Limb (tissue), 2 donors: ENCODE results near the gene HHIP.
A peak's percentile ranks its signal among the peaks of the same experiment; 100 is the strongest.

Experiments
- DNase-seq, 2 donors: peaks; one replicate each; pipeline ENCODE4 v3.0.0-alpha.2; 2016; ENCODE audit errors: extremely low spot score in 2 of 2

The HHIP gene, protein sequence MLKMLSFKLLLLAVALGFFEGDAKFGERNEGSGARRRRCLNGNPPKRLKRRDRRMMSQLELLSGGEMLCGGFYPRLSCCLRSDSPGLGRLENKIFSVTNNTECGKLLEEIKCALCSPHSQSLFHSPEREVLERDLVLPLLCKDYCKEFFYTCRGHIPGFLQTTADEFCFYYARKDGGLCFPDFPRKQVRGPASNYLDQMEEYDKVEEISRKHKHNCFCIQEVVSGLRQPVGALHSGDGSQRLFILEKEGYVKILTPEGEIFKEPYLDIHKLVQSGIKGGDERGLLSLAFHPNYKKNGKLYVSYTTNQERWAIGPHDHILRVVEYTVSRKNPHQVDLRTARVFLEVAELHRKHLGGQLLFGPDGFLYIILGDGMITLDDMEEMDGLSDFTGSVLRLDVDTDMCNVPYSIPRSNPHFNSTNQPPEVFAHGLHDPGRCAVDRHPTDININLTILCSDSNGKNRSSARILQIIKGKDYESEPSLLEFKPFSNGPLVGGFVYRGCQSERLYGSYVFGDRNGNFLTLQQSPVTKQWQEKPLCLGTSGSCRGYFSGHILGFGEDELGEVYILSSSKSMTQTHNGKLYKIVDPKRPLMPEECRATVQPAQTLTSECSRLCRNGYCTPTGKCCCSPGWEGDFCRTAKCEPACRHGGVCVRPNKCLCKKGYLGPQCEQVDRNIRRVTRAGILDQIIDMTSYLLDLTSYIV

DNA sequence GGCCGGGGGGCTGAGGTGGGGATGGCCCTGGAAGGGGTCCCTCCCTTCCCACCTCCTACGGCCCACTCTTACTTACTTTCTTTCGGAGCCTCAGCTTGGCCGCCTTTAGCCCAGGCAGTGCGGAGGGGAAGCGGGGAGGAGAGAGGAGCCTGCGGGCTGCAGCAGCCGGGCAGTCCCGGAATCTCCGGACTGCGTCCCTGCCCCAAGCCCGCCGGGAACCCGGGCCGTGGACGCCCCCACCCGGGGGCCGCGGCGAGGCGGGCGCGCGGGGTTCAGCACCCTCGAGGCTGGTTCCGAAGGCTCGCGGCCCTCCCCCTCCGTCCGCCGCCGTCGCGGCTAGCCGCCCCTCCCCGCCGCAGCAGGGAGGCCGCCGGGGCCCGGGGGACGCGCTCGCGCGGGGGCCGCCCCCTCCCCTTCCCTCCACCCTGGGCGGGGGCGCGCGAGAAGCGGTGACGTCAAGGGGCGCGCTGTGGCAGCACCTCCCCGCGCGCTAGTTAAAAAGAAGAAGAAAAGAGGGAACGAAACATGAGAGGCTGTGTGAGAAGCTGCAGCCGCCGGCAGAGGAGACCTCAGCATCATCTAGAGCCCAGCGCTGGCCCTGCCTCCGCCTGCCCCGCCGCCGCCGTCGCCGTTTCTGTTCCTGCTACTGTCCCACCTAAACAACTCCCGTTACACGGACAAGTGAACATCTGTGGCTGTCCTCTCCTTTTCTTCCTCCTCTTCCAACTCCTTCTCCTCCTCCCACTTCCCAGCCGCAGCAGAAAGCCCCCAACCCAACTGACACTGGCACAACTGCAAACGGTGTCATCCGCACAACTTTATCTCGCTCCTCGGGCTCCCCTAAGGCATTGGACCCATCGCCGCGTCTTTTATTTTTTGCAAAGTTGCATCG, at the start of gene HHIP:
HHIP (plus strand) TSS at position 526 of the 892 bp plus-strand sequence. CDS start 520 bp downstream, outside the sequence.
- peak; percentile 65 to 84 for DNase-seq

DNA sequence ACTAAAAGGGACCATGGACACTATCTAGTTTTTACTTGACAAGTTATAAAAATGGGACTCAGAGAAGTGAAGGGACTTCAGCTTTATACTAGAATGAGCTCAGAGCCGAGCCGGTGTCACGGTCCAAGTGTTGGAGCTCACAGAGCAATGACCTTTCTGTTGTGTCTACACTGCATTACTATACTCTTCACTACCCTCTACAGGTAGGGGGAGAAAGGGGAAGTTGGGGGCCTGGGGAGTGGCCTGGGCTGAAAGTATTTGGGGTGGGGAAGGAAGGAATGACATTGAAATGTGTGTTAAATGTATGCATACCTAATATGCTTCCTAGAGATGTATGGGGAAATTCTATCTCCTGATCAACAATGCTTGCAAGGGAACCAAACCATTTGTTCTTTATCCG, 48.8 kb upstream of the HHIP start:
- DNase-seq = no peak

GRCh38 chr4:144599621-144600020, 46.3 kb upstream of the HHIP start:
- no peak for DNase-seq

GRCh38 chr4:144611850-144612249, 34.1 kb upstream of the HHIP start:
- no peak for DNase-seq

DNA sequence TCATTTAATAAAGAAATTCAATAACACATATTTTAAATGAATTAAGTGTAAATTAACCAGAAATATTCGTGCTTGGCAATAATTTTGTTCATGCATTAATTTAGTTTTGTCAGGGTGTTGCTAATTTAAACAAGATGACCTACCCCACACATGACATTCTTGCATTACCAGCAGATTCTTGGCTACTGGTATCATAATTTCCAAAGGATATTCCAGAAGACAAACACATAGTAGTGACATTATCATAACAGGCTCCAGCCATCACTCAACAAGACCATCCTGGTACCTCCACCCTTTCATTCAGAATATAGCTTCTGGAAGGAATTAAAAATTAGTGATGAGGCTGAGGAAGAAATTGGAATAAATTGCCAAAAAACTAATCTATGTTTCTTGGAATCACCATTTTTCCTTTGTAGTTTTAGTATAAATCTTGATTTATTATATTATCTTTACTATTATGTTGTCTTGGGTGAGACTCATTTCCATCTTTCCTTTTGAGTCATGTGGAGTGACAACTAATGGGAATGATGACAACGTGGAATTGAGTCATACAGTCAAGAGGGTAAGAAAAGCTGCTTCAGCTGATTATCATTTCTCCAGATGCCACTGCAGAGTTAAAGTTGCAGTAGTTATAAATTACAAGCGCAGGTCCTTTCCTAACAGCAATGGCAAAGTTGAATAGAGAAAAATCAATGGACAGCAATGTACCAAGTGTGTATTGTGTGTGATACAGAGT, 30.9 kb upstream of the HHIP start:
- DNase-seq = no peak

- no peak for DNase-seq
Measured at GRCh38 chr4:144621681-144622080, 24.3 kb upstream of the HHIP start.

GRCh38 chr4:144627663-144628076, 18.3 kb upstream of the HHIP start:
- DNase-seq = no peak

GRCh38 chr4:144633215-144633614, 12.7 kb upstream of the HHIP start:
- no peak for DNase-seq

DNA sequence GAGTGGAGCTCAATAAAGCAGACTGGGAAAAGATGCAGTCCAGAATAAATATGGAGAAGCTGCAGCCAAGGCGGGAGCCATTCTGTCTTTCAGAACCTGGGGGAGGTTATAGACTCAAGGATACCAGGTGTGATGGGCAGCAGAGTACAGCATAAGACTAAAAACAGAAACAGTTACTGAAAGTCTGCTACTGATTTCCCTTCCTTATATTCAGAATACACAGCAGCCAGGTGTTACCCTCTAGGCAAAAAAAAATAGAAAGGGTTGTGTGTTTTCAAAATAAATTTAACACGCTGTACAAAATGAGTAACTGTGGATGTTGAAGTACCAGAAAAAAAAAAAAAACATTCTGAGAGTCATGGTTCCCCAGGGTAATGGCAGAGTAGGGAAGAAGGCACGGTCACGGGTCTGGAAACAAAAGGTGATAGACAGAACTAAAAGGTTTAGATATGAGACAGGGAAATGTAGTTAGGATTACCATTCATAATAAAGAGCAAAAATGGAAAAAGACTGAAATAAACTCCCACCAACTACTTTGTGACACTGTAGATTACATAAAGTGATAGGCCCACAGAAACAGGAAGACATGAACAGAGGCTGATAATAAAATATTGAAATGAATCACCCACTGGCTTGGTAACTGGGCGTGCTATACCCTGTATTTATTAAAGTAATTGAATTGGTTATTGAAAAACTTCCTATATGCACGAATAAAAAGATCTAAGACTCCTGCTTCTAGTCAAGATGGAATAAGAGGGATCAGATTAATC, 10.8 kb upstream of the HHIP start:
- no peak for DNase-seq

DNA sequence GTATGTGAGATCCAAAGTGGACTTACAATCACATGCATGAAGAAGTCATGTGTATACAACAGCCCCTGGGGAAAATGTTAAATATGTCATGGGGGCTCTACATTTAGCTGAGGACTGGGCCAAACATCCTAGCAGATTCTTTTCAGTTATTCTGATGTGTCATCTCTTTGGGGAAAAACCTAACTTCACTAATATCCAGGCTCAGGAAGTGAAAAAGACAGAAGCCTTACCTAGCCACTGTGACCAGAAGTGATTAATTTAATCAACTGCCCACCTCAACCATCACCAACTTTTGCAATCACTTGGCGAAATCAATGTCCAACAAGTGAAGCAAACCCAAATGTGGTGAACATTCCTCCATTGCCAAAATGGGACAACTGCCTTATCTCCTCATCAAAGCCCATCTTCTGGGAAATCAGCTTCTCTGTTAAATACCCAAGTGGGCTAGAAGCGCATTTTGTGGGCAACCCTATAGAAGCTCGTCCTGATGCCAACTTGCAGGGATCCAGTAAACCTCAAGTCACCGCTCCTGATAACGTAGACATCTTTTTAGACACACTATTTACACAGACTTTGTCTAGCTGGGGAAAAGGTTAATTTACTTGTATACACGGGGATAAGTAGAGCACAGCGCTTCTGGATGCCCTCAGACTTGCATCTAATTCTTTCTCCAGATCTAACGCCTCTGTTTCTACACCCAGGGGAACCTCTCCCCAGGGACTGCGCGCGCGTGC, 1.4 kb upstream of the HHIP start:
- no peak for DNase-seq

DNA sequence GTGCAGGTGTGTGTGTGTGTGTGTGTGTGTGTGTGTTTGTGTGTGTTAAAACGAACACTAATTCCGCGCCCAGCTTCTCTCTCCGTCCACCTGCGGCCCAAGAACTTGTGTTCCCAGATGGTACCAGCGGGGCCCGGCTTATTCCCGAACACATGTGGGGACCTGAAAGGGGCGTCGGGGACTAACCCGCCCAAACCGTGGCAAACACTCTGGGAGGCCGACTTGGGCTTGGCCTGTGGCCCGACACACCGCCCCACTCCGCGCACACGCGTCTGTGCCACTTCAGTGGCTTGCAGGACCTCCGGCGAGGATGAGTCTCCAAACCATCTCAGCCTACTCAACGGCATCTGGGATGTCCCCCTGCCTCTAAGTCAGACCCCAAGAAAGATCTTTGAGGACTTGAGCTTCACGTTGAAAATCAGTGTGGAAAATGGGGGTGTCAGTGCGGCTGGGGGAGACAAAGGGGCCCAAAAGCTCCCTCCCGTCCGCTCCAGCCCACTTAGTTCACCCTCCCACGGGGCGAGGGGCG, 790 bp upstream of the HHIP start:
- DNase-seq = peak in 1 of 2 donors; percentile 63

DNA sequence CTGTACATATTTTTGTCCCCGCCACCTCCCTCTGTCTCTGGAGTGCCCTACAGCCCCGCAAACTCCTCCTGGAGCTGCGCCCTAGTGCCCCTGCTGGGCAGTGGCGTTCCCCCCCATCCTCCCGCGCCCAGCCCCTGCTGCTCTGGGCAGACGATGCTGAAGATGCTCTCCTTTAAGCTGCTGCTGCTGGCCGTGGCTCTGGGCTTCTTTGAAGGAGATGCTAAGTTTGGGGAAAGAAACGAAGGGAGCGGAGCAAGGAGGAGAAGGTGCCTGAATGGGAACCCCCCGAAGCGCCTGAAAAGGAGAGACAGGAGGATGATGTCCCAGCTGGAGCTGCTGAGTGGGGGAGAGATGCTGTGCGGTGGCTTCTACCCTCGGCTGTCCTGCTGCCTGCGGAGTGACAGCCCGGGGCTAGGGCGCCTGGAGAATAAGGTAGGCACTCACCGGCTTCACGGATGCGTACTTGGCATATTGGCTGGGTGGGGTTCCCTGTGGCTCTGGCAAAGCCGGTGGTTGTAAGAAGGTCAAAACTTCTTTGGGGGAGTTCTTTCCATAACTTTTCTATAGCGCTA, 653 bp downstream of the HHIP start:
- peak in 1 of 2 donors; percentile 63 for DNase-seq

GRCh38 chr4:144647095-144647561, 1.2 kb downstream of the HHIP start:
- peak in 1 of 2 donors; percentile 45 for DNase-seq

- no peak for DNase-seq
Measured at GRCh38 chr4:144647590-144647989, 1.6 kb downstream of the HHIP start.

DNA sequence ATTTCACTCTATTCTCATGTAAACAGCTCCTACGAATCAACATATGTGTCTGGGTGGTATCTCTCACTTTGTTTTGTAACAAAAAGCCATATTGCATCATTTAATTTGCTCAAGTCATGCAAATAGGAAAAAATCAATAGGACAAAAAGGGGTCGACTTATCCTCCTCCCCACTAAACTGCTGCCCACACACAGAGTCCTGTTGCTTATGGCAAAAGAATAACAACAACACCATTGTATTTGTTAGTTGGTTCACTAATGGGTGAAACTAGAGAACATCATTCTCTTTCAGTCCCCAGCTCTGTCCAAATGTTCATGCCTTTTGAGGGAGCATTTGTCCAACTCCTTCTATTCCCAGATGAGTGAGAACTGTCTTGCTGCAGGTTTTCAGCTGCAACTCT, 2.1 kb downstream of the HHIP start:
- no peak for DNase-seq

GRCh38 chr4:144649646-144650045, 3.7 kb downstream of the HHIP start:
- no peak for DNase-seq

GRCh38 chr4:144650311-144651005, 4.5 kb downstream of the HHIP start:
- no peak for DNase-seq
